ENCODE results near the gene TMEM62.
"Not testable (repeated sequence)": the region's sequence is repeated elsewhere in the genome, so short reads cannot be mapped to it uniquely, and the experiment has no call there.

The TMEM62 gene

GRCh38 chr15:43193710-43194109 is 60.3 kb downstream of the TMEM62 start:
- no peak overlapping the region for H3K4me3 ChIP-seq (ENCODE audit: low read length)
- DNase-seq (ENCODE audit: low read depth) = no peak
- no peak for TF ChIP-seq CTCF (conservative IDR thresholded peaks at IDR 0.05; ENCODE audit: low read length)

- no peak for TF ChIP-seq CTCF (conservative IDR thresholded peaks at IDR 0.05; ENCODE audit: low read length)
- no peak overlapping the region for H3K4me3 ChIP-seq (ENCODE audit: low read length)
These were observed 61.4 kb downstream of the TMEM62 start for GRCh38 chr15:43194795-43195194.

GRCh38 chr15:43196760-43197548 is 63.6 kb downstream of the TMEM62 start:
- DNase-seq (ENCODE audit: low read depth) = no peak
- TF ChIP-seq CTCF (conservative IDR thresholded peaks at IDR 0.05; ENCODE audit: low read length) = no peak
- H3K4me3 ChIP-seq (ENCODE audit: low read length) = no peak overlapping the region

More at GRCh38 chr15:43194795-43195194, 61.4 kb downstream of the TMEM62 start:
- no peak for DNase-seq (ENCODE audit: low read depth)

- H3K4me3 ChIP-seq (ENCODE audit: low read length); DNase-seq (ENCODE audit: low read depth): not testable (repeated sequence)
These were observed 64.4 kb downstream of the TMEM62 start for GRCh38 chr15:43197773-43198172.

- not testable (repeated sequence) for H3K4me3 ChIP-seq (ENCODE audit: low read length); DNase-seq (ENCODE audit: low read depth)
These were observed 65.2 kb downstream of the TMEM62 start for GRCh38 chr15:43198556-43198955.

GRCh38 chr15:43198992-43199391 is 65.6 kb downstream of the TMEM62 start:
- no peak for DNase-seq (ENCODE audit: low read depth)
- H3K4me3 ChIP-seq (ENCODE audit: low read length) = no peak overlapping the region
- TF ChIP-seq CTCF (conservative IDR thresholded peaks at IDR 0.05; ENCODE audit: low read length) = no peak

- TF ChIP-seq CTCF (conservative IDR thresholded peaks at IDR 0.05; ENCODE audit: low read length) = no peak
- H3K4me3 ChIP-seq (ENCODE audit: low read length) = no peak overlapping the region
- DNase-seq (ENCODE audit: low read depth) = no peak
These were observed 66.6 kb downstream of the TMEM62 start for GRCh38 chr15:43199945-43200488.

Measured in AG10803 (cell line).